ENCODE results near the gene STAT1.

Gene STAT1

DNA sequence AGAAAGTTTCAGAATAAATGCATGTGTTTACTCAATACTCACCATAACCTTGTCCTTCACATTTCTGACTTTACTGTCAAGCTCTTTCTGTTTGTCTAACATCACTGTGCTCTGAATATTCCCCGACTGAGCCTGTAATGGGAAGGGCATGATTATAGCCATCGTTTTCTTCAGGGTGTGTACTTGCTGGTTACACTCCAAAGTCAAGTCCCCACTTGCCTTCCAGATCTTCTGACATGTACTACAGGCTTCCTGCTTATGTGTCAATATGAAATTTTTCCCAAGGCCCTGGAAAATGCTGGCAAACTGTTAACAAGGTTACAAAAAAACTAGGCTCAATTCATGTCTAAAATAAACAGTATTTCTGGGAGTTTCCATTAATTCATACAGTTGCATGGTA lies 12.9 kb downstream of the STAT1 start:
- no peak for DNase-seq

GRCh38 chr2:190999949-191000665 lies 13.9 kb downstream of the STAT1 start:
- Histone ChIP-seq H2BK120ac (ENCODE audit: insufficient read depth, low read length, poor library complexity) (no peak overlapping the region), H3K4me2 (ENCODE audit: low read length) (no peak overlapping the region), H3K79me1 (ENCODE audit: low read length) (no peaks in the 10 kb centered on the region), H3K14ac (ENCODE audit: low read length) (no peak overlapping the region), H2BK5ac (ENCODE audit: low read depth, low read length, poor library complexity) (no peak overlapping the region), H3K23ac (ENCODE audit: low read length) (no peak overlapping the region), H3K27ac (ENCODE audit: low read depth, low read length) (no peak overlapping the region), H3K9me3 (ENCODE audit: insufficient read depth, low read depth, low read length) (peaks cover 3% of the 10 kb centered on the region), H3K4ac (ENCODE audit: low read depth, low read length) (no peak overlapping the region), H3K18ac (ENCODE audit: low read length) (no peak overlapping the region), H3K4me1 (ENCODE audit: control insufficient read depth in 1 of 2, insufficient read depth in 2 of 2, low read length in 2 of 2) (peaks cover 4 to 8% of the 10 kb centered on the region in 2 experiments), H2BK12ac (ENCODE audit: low read length) (no peak overlapping the region), H2AFZ (ENCODE audit: insufficient read depth, low read length, poor library complexity) (no peak overlapping the region), H4K91ac (ENCODE audit: low read depth, low read length) (no peak overlapping the region), H4K12ac (ENCODE audit: low read depth, low read length) (no peak overlapping the region), H4K8ac (ENCODE audit: low read depth, low read length) (no peak overlapping the region), H3K27me3 (ENCODE audit: insufficient read depth, low read length) (no peaks in the 10 kb centered on the region), H2AK5ac (ENCODE audit: low read length) (no peak overlapping the region), H3K79me2 (ENCODE audit: control insufficient read depth, insufficient read depth, low read length, poor library complexity) (no peaks in the 10 kb centered on the region), H3K36me3 (ENCODE audit: control insufficient read depth in 1 of 2, insufficient read depth in 2 of 2, low read length in 2 of 2) (peaks cover 23 to 42% of the 10 kb centered on the region in 2 experiments), H3K9ac (ENCODE audit: low read length) (no peak overlapping the region), H3K4me3 (ENCODE audit: low read depth, low read length) (no peak overlapping the region)
- DNase-seq: no peak
- no CpG with 5 or more reads among the region's 9 CpGs for WGBS (ENCODE audit: extremely low coverage, insufficient coverage, insufficient read length)

More for the DNA sequence above, 12.9 kb downstream of the STAT1 start:
- H4K8ac ChIP-seq (ENCODE audit: low read depth, low read length): no peak overlapping the region
- H3K27ac ChIP-seq (ENCODE audit: low read depth, low read length): no peak overlapping the region
- peaks cover 4 to 5% of the 10 kb centered on the region in 2 experiments for H3K4me1 ChIP-seq (ENCODE audit: control insufficient read depth in 1 of 2, insufficient read depth in 2 of 2, low read length in 2 of 2)
- H3K9ac ChIP-seq (ENCODE audit: low read length): no peak overlapping the region
- H3K18ac ChIP-seq (ENCODE audit: low read length): no peak overlapping the region
- H3K23ac ChIP-seq (ENCODE audit: low read length): no peak overlapping the region
- no peak overlapping the region for H3K4me2 ChIP-seq (ENCODE audit: low read length)
- no peak overlapping the region for H2BK5ac ChIP-seq (ENCODE audit: low read depth, low read length, poor library complexity)
- no peak overlapping the region for H3K4ac ChIP-seq (ENCODE audit: low read depth, low read length)
- H3K79me1 ChIP-seq (ENCODE audit: low read length): no peaks in the 10 kb centered on the region
- WGBS (ENCODE audit: extremely low coverage, insufficient coverage, insufficient read length): no CpG with 5 or more reads among the region's 2 CpGs
- no peak overlapping the region for H2AK5ac ChIP-seq (ENCODE audit: low read length)
- no peak overlapping the region for H3K14ac ChIP-seq (ENCODE audit: low read length)
- no peak overlapping the region for H2AFZ ChIP-seq (ENCODE audit: insufficient read depth, low read length, poor library complexity)
- no peak overlapping the region for H2BK120ac ChIP-seq (ENCODE audit: insufficient read depth, low read length, poor library complexity)
- H4K12ac ChIP-seq (ENCODE audit: low read depth, low read length): no peak overlapping the region
- no peak overlapping the region for H4K91ac ChIP-seq (ENCODE audit: low read depth, low read length)
- no peak overlapping the region for H2BK12ac ChIP-seq (ENCODE audit: low read length)
- H3K36me3 ChIP-seq (ENCODE audit: control insufficient read depth in 1 of 2, insufficient read depth in 2 of 2, low read length in 2 of 2): peaks cover 22 to 39% of the 10 kb centered on the region in 2 experiments
- H3K27me3 ChIP-seq (ENCODE audit: insufficient read depth, low read length): no peaks in the 10 kb centered on the region
- no peaks in the 10 kb centered on the region for H3K79me2 ChIP-seq (ENCODE audit: control insufficient read depth, insufficient read depth, low read length, poor library complexity)
- peaks cover 3% of the 10 kb centered on the region for H3K9me3 ChIP-seq (ENCODE audit: insufficient read depth, low read depth, low read length)
- no peak overlapping the region for H3K4me3 ChIP-seq (ENCODE audit: low read depth, low read length)

DNA sequence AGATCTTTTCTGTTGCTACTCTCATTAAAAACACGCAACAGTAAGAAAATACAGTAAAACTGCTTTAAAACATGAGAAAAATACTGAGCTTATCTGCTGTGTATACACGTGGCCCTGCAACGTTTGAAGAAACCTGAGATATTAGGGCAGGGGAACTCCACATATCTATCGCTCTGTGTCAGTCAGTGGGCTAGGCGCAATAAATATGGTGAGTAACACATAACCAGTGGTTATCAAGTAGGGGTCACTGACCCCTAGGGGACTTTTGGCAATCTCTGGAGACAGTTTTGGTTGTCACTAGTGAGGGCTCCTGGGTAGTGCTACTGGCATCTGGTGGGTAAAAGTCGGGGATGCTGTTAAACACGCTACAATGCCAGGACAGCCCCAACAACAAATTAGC lies 14.9 kb downstream of the STAT1 start:
- H3K36me3 ChIP-seq (ENCODE audit: control insufficient read depth in 1 of 2, insufficient read depth in 2 of 2, low read length in 2 of 2): peaks cover 27 to 48% of the 10 kb centered on the region in 2 experiments
- H4K91ac ChIP-seq (ENCODE audit: low read depth, low read length): no peak overlapping the region
- H3K9me3 ChIP-seq (ENCODE audit: insufficient read depth, low read depth, low read length): peaks cover 3% of the 10 kb centered on the region
- no peaks in the 10 kb centered on the region for H3K79me1 ChIP-seq (ENCODE audit: low read length)
- no peak for DNase-seq
- H2AFZ ChIP-seq (ENCODE audit: insufficient read depth, low read length, poor library complexity): no peak overlapping the region
- no peak overlapping the region for H3K9ac ChIP-seq (ENCODE audit: low read length)
- peaks cover 4 to 8% of the 10 kb centered on the region in 2 experiments for H3K4me1 ChIP-seq (ENCODE audit: control insufficient read depth in 1 of 2, insufficient read depth in 2 of 2, low read length in 2 of 2)
- no peaks in the 10 kb centered on the region for H3K79me2 ChIP-seq (ENCODE audit: control insufficient read depth, insufficient read depth, low read length, poor library complexity)
- no peak overlapping the region for H3K4me3 ChIP-seq (ENCODE audit: low read depth, low read length)
- H4K12ac ChIP-seq (ENCODE audit: low read depth, low read length): no peak overlapping the region
- no peak overlapping the region for H2BK120ac ChIP-seq (ENCODE audit: insufficient read depth, low read length, poor library complexity)
- WGBS (ENCODE audit: extremely low coverage, insufficient coverage, insufficient read length): no CpG with 5 or more reads among the region's 7 CpGs
- H3K23ac ChIP-seq (ENCODE audit: low read length): no peak overlapping the region
- H3K27ac ChIP-seq (ENCODE audit: low read depth, low read length): no peak overlapping the region
- no peak overlapping the region for H2BK12ac ChIP-seq (ENCODE audit: low read length)
- H3K4ac ChIP-seq (ENCODE audit: low read depth, low read length): no peak overlapping the region
- H2BK5ac ChIP-seq (ENCODE audit: low read depth, low read length, poor library complexity): no peak overlapping the region
- no peak overlapping the region for H3K14ac ChIP-seq (ENCODE audit: low read length)
- H3K4me2 ChIP-seq (ENCODE audit: low read length): no peak overlapping the region
- no peak overlapping the region for H4K8ac ChIP-seq (ENCODE audit: low read depth, low read length)
- H3K27me3 ChIP-seq (ENCODE audit: insufficient read depth, low read length): no peaks in the 10 kb centered on the region
- H2AK5ac ChIP-seq (ENCODE audit: low read length): no peak overlapping the region
- H3K18ac ChIP-seq (ENCODE audit: low read length): no peak overlapping the region

GRCh38 chr2:190997526-190998113 lies 16.4 kb downstream of the STAT1 start:
- no peak overlapping the region for H3K27ac ChIP-seq (ENCODE audit: low read depth, low read length)
- H3K36me3 ChIP-seq (ENCODE audit: control insufficient read depth in 1 of 2, insufficient read depth in 2 of 2, low read length in 2 of 2): peaks cover 19 to 39% of the 10 kb centered on the region in 2 experiments
- H3K79me2 ChIP-seq (ENCODE audit: control insufficient read depth, insufficient read depth, low read length, poor library complexity): no peaks in the 10 kb centered on the region
- H2AFZ ChIP-seq (ENCODE audit: insufficient read depth, low read length, poor library complexity): no peak overlapping the region
- H3K79me1 ChIP-seq (ENCODE audit: low read length): no peaks in the 10 kb centered on the region
- no peak overlapping the region for H3K4me2 ChIP-seq (ENCODE audit: low read length)
- no peak overlapping the region for H3K18ac ChIP-seq (ENCODE audit: low read length)
- H2BK120ac ChIP-seq (ENCODE audit: insufficient read depth, low read length, poor library complexity): no peak overlapping the region
- no peak overlapping the region for H3K4me3 ChIP-seq (ENCODE audit: low read depth, low read length)
- H3K4ac ChIP-seq (ENCODE audit: low read depth, low read length): no peak overlapping the region
- no peak for DNase-seq
- H4K8ac ChIP-seq (ENCODE audit: low read depth, low read length): no peak overlapping the region
- H4K12ac ChIP-seq (ENCODE audit: low read depth, low read length): no peak overlapping the region
- H2AK5ac ChIP-seq (ENCODE audit: low read length): no peak overlapping the region
- H2BK12ac ChIP-seq (ENCODE audit: low read length): no peak overlapping the region
- H2BK5ac ChIP-seq (ENCODE audit: low read depth, low read length, poor library complexity): no peak overlapping the region
- no peak overlapping the region for H4K91ac ChIP-seq (ENCODE audit: low read depth, low read length)
- peaks cover 4 to 11% of the 10 kb centered on the region in 2 experiments for H3K4me1 ChIP-seq (ENCODE audit: control insufficient read depth in 1 of 2, insufficient read depth in 2 of 2, low read length in 2 of 2)
- no CpG with 5 or more reads among the region's 8 CpGs for WGBS (ENCODE audit: extremely low coverage, insufficient coverage, insufficient read length)
- H3K23ac ChIP-seq (ENCODE audit: low read length): no peak overlapping the region
- no peaks in the 10 kb centered on the region for H3K27me3 ChIP-seq (ENCODE audit: insufficient read depth, low read length)
- H3K9ac ChIP-seq (ENCODE audit: low read length): no peak overlapping the region
- H3K9me3 ChIP-seq (ENCODE audit: insufficient read depth, low read depth, low read length): no peaks in the 10 kb centered on the region
- H3K14ac ChIP-seq (ENCODE audit: low read length): no peak overlapping the region

All from trophoblast cell (in vitro differentiated cells and primary cell).